HG03442 (cell line): ENCODE data around the gene GRAMD1A.

Experiments used
- ATAC-seq: cut with Tn5 transposase; IDR thresholded peaks from one replicate; pipeline ENCODE4 v1.9.1; 2021; ENCODE audit warnings: mild to moderate bottlenecking, moderate library complexity; ENCODE audit not compliant: unreplicated experiment

GRAMD1A gene

GRCh38 chr19:35070471-35070870 is 70.3 kb downstream of the GRAMD1A start:
- ATAC-seq, result no peak

- ATAC-seq, result no peak
Measured at GRCh38 chr19:35073516-35073915, 73.4 kb downstream of the GRAMD1A start.

- no peak for ATAC-seq
Measured at GRCh38 chr19:35073941-35074340, 73.8 kb downstream of the GRAMD1A start.

DNA sequence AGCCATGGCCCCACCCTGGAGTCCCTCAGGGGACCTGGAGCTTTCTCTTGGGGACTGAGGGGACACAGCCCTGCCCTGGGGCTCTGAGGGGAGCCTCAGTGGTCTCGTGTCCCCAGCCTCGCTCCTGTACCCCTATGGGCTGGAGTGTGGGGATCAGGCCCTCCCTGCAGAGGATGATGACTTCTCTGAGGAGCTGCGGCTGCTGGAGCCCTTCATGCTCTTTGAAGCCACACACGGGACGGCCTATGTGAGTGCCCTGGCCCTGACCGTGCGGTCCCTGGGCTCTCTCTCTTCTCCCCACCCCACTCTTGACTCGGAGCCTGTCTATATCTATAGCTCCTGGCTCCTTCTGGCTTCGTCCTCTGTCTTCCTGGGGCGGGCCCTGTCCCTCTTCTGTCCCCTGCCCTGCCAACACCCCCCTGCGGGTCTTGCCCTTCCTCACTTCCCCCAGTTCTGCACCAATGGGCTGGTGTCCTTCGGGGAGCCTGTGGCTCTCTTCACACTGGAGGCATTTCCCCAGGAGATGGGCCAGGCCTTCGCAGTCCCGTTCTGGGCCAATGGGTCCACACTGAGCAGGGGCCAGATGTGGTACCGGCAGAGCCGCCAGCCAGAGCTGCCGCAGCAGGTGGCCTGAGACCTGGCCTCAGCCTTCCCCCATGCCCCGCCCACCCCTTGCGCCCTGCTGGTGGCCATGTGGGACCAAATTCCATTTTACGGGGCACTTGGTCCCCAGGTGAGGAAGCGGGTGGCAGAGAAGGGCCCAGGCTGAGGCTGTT is 74.5 kb downstream of the GRAMD1A start:
- no peak for ATAC-seq

- ATAC-seq, result no peak
Measured at GRCh38 chr19:35075202-35076025, 75.3 kb downstream of the GRAMD1A start.

- no peak for ATAC-seq
Measured at GRCh38 chr19:35076026-35076370, 75.9 kb downstream of the GRAMD1A start.
